Left hindlimb (tissue), 1 donor: Measurements from ENCODE around the gene DNAL4.

ENCODE experiments used
- DNase-seq: peaks from one replicate; pipeline ENCODE4 v3.0.0-alpha.2; 2018

Gene DNAL4

GRCh38 chr22:38784035-38784434, 9.9 kb downstream of the DNAL4 start:
- DNase-seq, result no peak

- DNase-seq, result no peak
Observed at GRCh38 chr22:38783095-38783615, 10.8 kb downstream of the DNAL4 start.

GRCh38 chr22:38782402-38783094, 11.4 kb downstream of the DNAL4 start:
- DNase-seq, result no peak

- no peak for DNase-seq
Observed at GRCh38 chr22:38781033-38781432, 12.9 kb downstream of the DNAL4 start.

GRCh38 chr22:38777087-38777671, 16.8 kb downstream of the DNAL4 start:
- DNase-seq, result no peak

- DNase-seq, result no peak
Observed at GRCh38 chr22:38776086-38776485, 17.9 kb downstream of the DNAL4 start.

- no peak for DNase-seq
Observed at GRCh38 chr22:38775656-38776055, 18.3 kb downstream of the DNAL4 start.

- peak; percentile 18 for DNase-seq
Observed at GRCh38 chr22:38774496-38775166, 19.3 kb downstream of the DNAL4 start.

GRCh38 chr22:38773363-38773946, 20.5 kb downstream of the DNAL4 start:
- DNase-seq, result no peak

GRCh38 chr22:38772623-38772873, 21.4 kb downstream of the DNAL4 start:
- no peak for DNase-seq

- DNase-seq, result peak; percentile 26
Observed at GRCh38 chr22:38770257-38770949, 23.5 kb downstream of the DNAL4 start.

- peak; percentile 25 for DNase-seq
Observed at GRCh38 chr22:38768036-38768435, 25.9 kb downstream of the DNAL4 start.

- DNase-seq, result peak; percentile 15
Observed at GRCh38 chr22:38767313-38767712, 26.6 kb downstream of the DNAL4 start.

- peak; percentile 50 for DNase-seq
Observed at GRCh38 chr22:38766076-38766777, 27.7 kb downstream of the DNAL4 start.

- peak; percentile 29 for DNase-seq
Observed at GRCh38 chr22:38762551-38762983, 31.4 kb downstream of the DNAL4 start.

GRCh38 chr22:38761202-38762162, 32.5 kb downstream of the DNAL4 start:
- DNase-seq, result peak; percentile 36

GRCh38 chr22:38760477-38761201, 33.3 kb downstream of the DNAL4 start:
- DNase-seq, result no peak

GRCh38 chr22:38759005-38759404, 34.9 kb downstream of the DNAL4 start:
- no peak for DNase-seq

- no peak for DNase-seq
Observed at GRCh38 chr22:38758276-38758945, 35.5 kb downstream of the DNAL4 start.

GRCh38 chr22:38757464-38757757, 36.5 kb downstream of the DNAL4 start:
- no peak for DNase-seq
